ENCODE data around the gene SPINK6. TPM values are rescaled to one million over a fixed set of nuclear protein-coding genes. Genes with fewer than 3 reads are reported as not detected.

The SPINK6 gene
- polyA plus RNA-seq (2011; rRNA removed) (not detected in 2 replicates), polyA minus RNA-seq (2011; rRNA and poly(A)+ RNA removed) (not detected in 2 replicates)

GRCh38 chr5:148202531-148203203, at the start of gene SPINK6:
SPINK6 (plus strand) TSS chr5:148203042; CDS start chr5:148203097, 55 bp downstream.
- Histone ChIP-seq H3K4me3 (ENCODE audit: low read depth, low read length) (no peak within 1 kb of the TSS), H3K27me3 (ENCODE audit: control insufficient read depth, insufficient read depth, low read length) (no peaks in the 10 kb centered on the region), H3K9me3 (ENCODE audit: control insufficient read depth, insufficient read depth, low read length) (no peaks in the 10 kb centered on the region), H3K27ac (ENCODE audit: low read depth, low read length) (no peak within 1 kb of the TSS)
- no peak for DNase-seq (ENCODE audit: low read depth, low spot score)
- ChIA-PET CTCF (no interaction called here), POLR2A (no interaction called here)
- no peak for TF ChIP-seq CTCF (IDR thresholded peaks at IDR 0.05; ENCODE audit: low read depth, low read length)

- DNase-seq (ENCODE audit: low read depth, low spot score): no peak
- ChIA-PET POLR2A (no interaction called here), CTCF (interaction anchor here (0.6 kb wide), 1 partner anchor 875 kb away, joined by 3 read pairs; no protein-coding TSS in a partner anchor)
- no peak for TF ChIP-seq CTCF (IDR thresholded peaks at IDR 0.05; ENCODE audit: low read depth, low read length)
- no peaks in the 10 kb centered on the region for H3K27me3 ChIP-seq (ENCODE audit: control insufficient read depth, insufficient read depth, low read length)
- no peaks in the 10 kb centered on the region for H3K9me3 ChIP-seq (ENCODE audit: control insufficient read depth, insufficient read depth, low read length)
- H3K27ac ChIP-seq (ENCODE audit: low read depth, low read length): no peak overlapping the region
- no peak overlapping the region for H3K4me3 ChIP-seq (ENCODE audit: low read depth, low read length)
Observed at GRCh38 chr5:148156609-148157008, 46.2 kb upstream of the SPINK6 start.

GRCh38 chr5:148162038-148162437, 40.8 kb upstream of the SPINK6 start:
- ChIA-PET CTCF (no interaction called here), POLR2A (no interaction called here)
- Histone ChIP-seq H3K9me3 (ENCODE audit: control insufficient read depth, insufficient read depth, low read length) (no peaks in the 10 kb centered on the region), H3K27me3 (ENCODE audit: control insufficient read depth, insufficient read depth, low read length) (no peaks in the 10 kb centered on the region), H3K4me3 (ENCODE audit: low read depth, low read length) (no peak overlapping the region), H3K27ac (ENCODE audit: low read depth, low read length) (no peak overlapping the region)
- no peak for TF ChIP-seq CTCF (IDR thresholded peaks at IDR 0.05; ENCODE audit: low read depth, low read length)
- no peak for DNase-seq (ENCODE audit: low read depth, low spot score)

GRCh38 chr5:148163345-148163744, 39.5 kb upstream of the SPINK6 start:
- POLR2A ChIA-PET: no interaction called here
- H3K27me3 ChIP-seq (ENCODE audit: control insufficient read depth, insufficient read depth, low read length): no peaks in the 10 kb centered on the region
- no peak overlapping the region for H3K27ac ChIP-seq (ENCODE audit: low read depth, low read length)
- CTCF ChIA-PET: interaction anchor here (1.5 kb wide), 1 partner anchor 568 kb away, joined by 4 read pairs; no protein-coding TSS in a partner anchor
- no peak for DNase-seq (ENCODE audit: low read depth, low spot score)
- TF ChIP-seq CTCF (IDR thresholded peaks at IDR 0.05; ENCODE audit: low read depth, low read length): no peak
- H3K9me3 ChIP-seq (ENCODE audit: control insufficient read depth, insufficient read depth, low read length): no peaks in the 10 kb centered on the region
- no peak overlapping the region for H3K4me3 ChIP-seq (ENCODE audit: low read depth, low read length)

GRCh38 chr5:148166550-148167283, 36.1 kb upstream of the SPINK6 start:
- POLR2A ChIA-PET: no interaction called here
- Histone ChIP-seq H3K9me3 (ENCODE audit: control insufficient read depth, insufficient read depth, low read length) (no peaks in the 10 kb centered on the region), H3K27me3 (ENCODE audit: control insufficient read depth, insufficient read depth, low read length) (no peaks in the 10 kb centered on the region), H3K27ac (ENCODE audit: low read depth, low read length) (no peak overlapping the region), H3K4me3 (ENCODE audit: low read depth, low read length) (no peak overlapping the region)
- no peak for DNase-seq (ENCODE audit: low read depth, low spot score)
- CTCF ChIA-PET: no interaction called here
- no peak for TF ChIP-seq CTCF (IDR thresholded peaks at IDR 0.05; ENCODE audit: low read depth, low read length)

All from AG04450 (cell line).